NCI-H510A (cell line): ENCODE data around the gene ANKRD27.
"Not testable (repeated sequence)": the region's sequence is repeated elsewhere in the genome, so short reads cannot be mapped to it uniquely, and the experiment has no call there.

Experiments
- DNase-seq: peaks from one replicate; lab custom pipeline; 2025; lab: John Stamatoyannopoulos, UW

The ANKRD27 gene

DNA sequence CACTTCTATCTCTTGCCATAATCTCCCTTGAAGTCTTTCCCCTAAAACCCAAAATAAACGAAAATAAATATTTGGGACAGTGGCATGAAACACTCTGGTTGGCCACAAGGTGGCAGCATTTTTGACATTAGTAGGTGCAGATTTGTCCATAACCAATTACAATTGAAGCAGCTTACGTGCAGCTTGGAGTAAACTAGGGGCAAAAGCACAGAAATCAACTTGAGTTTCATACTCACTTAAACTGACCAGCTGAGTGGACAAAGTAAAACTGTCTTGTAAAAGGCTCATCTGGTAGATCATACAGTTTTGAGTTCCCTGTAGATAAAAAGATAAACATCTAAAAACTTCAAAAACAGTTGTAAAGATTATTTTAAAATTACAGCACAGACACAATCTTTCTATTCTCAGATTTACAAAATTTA lies 75.2 kb downstream of the ANKRD27 start:
- DNase-seq, result no peak

- DNase-seq, result no peak
Observed at GRCh38 chr19:32599258-32599657, 75.7 kb downstream of the ANKRD27 start.

GRCh38 chr19:32598022-32598421 lies 77.0 kb downstream of the ANKRD27 start:
- no peak for DNase-seq

DNA sequence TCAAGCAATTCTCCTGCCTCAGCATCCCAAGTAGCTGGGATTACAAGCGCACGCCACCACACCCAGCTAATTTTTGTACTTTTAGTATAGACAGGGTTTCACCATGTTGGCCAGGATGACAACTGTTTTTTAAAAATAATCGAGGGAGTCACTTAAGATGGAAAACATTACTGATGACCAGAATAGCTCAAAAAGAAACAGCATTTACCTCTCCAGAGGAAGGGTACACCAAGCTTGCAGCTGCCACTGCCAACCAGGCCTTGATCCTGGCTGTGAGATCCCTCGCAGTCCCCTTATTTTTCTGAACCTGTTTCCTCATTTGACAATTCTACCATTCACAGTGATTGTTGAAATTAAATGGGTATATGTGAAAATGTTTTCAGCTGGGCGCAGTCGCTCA lies 79.5 kb downstream of the ANKRD27 start:
- DNase-seq, result no peak

DNA sequence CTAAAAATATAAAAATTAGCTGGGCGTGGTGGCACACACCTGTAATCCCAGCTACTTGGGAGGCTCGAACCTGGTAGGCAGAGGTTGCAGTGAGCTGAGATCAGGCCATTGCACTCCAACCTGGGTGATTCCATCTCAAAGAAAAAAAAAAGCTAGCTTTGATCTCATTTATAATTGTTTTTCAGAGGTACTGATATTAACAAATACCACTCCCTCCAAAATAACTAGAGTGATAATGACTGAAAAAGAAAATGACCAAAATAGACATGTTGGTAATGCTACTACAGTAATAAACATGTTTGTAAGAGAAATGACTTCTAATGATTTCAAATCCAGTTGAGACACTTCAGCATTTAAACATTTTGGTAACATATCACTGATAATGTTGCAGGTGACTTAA lies 81.0 kb downstream of the ANKRD27 start:
- DNase-seq, result no peak

- not testable (repeated sequence) for DNase-seq
Observed at GRCh38 chr19:32587747-32588504, 87.1 kb downstream of the ANKRD27 start.

- DNase-seq, result no peak
Observed at GRCh38 chr19:32581705-32582179, 93.2 kb downstream of the ANKRD27 start.

DNA sequence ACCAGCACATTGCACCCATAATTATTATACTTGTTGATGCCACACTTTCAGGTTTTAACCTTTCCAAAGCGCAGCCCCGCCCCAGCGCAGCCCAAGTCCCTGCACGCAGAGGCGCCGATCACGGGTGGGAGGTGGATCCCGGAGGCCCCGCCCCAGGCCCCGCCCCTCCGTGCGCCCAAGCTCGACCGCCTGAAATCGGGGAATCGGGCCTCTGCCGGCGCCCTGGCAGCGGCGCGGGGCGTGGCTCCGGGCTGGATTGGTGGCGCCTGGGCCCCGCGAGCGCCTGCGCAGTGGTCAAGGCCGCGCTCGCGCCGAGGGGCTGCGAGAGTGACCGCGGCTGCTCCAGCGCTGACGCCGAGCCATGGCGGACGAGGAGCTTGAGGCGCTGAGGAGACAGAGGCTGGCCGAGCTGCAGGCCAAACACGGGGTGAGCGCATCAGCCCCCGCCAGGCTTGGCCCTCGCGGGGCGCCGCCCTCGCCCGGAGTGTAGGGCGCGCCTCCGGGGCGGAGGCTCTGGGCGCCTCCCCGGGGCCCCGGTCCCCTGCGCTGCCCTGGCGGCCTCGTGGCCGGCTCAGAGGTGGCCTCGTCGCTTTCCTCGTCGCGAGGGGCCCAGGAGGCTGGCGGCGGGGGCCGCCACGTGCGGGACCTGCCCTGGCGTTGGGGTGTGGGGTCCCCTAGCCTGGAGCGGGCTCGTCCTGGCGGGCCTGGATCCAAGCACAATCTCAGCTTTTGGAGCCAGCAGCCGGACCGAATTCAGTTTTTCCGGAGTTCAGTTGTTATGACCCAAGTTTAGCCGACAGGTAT lies 93.9 kb downstream of the ANKRD27 start, which contains the start of gene PDCD5:
PDCD5 (plus strand) TSS at position 290 of the 804 bp plus-strand sequence; CDS start at position 362, 72 bp downstream.
- DNase-seq, result peak; percentile 77

- no peak for DNase-seq
Observed at GRCh38 chr19:32580353-32580900, 94.6 kb downstream of the ANKRD27 start.

GRCh38 chr19:32576790-32577189 lies 98.2 kb downstream of the ANKRD27 start:
- DNase-seq, result no peak

DNA sequence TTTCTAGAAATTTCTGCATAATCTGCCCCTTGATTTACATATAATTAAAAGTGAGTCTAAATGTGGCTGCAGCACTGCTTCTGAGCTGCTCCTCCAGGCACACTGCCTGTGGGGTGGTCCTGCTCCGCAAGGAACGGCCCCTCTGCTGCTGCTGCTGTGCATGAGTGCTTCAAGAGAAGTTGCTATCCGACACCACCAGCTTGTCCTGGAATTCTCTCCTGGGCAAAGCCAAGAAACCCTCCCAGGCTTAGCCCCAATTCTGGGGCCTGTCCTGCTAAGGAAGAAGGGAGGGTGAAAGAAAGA lies 101.5 kb downstream of the ANKRD27 start:
- DNase-seq, result no peak

DNA sequence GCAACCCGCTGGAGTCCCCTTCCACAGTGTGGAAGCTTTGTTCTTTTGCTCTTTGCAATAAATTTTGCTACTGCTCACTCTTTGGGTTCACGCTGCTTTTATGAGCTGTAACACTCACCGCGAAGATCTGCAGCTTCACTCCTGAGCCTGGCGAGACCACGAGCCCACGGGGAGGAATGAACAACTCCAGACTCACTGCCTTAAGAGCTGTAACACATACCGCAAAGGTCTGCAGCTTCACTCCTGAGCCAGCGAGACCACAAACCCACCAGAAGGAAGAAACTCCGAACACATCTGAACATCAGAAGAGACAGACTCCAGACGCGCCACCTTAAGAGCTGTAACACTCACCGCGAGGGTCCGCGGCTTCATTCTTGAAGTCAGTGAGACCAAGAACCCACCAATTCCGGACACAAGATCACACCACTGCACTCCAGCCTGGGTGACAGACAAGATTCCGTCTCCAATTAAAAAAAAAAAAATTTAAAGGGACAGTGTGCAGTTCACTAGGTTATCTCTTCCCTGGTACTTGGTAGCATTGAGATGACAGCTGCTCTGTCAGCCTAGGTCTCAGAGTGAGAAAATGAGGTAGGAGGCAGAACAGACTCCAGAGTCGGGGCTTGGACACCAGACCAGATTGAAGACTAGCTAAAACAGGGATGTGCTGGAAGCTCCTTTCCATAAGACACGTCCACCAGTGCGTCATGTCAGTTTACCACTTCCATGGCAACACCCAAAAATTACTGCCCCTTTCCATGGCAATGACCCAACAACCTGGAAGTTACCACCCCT lies 102.1 kb downstream of the ANKRD27 start:
- DNase-seq, result not testable (repeated sequence)

DNA sequence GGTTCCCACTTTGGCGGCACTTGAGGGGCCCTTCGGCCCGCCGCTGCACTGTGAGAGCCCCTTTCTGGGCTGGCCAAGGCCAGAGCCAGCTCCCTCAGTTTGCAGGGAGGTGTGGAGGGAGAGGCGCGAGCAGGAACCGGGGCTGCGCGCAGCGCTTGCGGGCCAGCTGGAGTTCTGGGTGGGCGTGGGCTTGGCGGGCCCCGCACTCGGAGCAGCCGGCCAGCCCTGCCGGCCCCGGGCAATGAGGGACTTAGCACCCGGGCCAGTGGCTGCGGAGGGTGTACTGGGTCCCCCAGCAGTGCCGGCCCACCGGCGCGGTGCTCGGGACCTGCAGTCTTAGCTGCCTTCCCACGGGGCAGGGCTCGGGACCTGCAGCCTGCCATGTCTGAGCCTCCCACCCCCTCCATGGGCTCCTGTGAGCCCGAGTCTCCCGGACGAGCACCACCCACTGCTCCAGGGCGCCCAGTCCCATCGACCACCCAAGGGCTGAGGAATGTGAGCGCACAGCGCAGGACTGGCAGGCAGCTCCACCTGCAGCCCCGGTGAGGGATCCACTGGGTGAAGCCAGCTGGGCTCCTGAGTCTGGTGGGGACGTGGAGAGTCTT lies 103.4 kb downstream of the ANKRD27 start:
- DNase-seq, result not testable (repeated sequence)

- peak; percentile 22 for DNase-seq
Observed at GRCh38 chr19:32570081-32570785, 104.7 kb downstream of the ANKRD27 start.

GRCh38 chr19:32567486-32567885 lies 107.5 kb downstream of the ANKRD27 start:
- no peak for DNase-seq

DNA sequence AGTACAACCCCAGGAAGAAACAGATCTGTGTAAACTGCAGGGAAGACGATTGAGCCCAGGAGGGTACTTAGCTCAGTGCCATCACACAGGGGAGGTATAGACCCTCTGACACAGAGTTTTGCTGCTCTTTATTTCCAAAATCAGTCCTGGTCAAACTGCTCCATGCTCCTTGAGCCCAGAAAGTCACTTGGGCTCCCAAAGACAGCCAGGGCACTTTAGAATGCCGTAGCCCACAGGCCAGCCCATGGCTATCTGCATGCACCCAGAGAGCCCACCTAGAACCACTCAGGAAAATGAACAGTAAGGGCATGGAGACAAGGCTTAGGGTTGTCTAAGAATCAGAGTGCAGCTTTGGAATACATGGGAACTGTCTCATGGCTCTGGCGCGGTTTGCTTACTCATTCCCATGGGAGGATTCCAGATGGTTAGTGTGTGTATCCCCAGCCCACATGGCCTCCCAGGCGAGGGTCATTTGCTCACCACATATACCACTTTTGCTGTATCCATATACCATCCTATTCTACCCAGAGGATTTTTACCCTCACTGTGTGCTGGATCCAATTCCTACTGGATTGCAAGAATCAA lies 108.6 kb downstream of the ANKRD27 start:
- DNase-seq, result no peak

GRCh38 chr19:32563761-32564160 lies 111.2 kb downstream of the ANKRD27 start:
- no peak for DNase-seq

DNA sequence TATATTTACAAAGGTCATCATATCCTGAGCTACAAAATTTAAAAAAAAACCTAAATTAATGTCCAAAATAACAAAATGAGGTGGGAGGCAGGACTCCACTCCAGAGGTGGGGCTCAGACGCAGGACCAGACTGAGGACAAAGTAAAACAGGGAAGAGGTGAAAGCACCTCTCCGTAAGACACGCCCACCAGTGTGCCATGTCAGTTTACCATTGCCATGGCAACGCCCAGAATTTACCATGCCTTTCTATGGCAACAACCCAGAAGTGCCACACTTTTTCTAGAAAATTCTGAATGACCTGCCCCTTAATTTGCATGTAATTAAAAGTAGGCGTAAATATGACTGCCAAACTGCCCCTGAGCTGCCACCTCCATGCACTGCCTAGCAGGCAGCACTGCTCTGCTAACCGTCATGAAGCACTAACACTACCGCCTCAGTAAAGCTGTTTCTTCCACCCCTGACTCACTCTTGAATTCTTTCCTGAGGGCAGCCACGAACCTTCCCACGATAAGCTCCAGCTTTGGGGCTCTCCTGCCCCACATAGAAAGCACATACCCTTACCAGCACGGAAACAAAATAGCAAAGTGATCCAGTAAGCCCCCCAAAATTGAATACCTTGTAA lies 116.3 kb downstream of the ANKRD27 start:
- DNase-seq, result no peak

GRCh38 chr19:32555786-32556185 lies 119.2 kb downstream of the ANKRD27 start:
- DNase-seq, result no peak

GRCh38 chr19:32550666-32551065 lies 124.3 kb downstream of the ANKRD27 start:
- DNase-seq, result no peak
